Peyer's patch (tissue), 4 donors: ENCODE measurements around the gene BTAF1.

Experiments used
- CTCF ChIP-seq, 6 experiments: fragments of 450-650 bp in 4 of 6; fragments of 200-600 bp in 2 of 6; sonication (generic) in 1 of 6; IDR thresholded peaks; one replicate each; pipeline ENCODE4 v1.5.1; 2017 to 2019; ENCODE audit warnings: antibody characterized with exemption in 6 of 6, mild to moderate bottlenecking in 3 of 6, moderate library complexity in 1 of 6
- POLR2A ChIP-seq, 2 donors: fragments of 450-650 bp; IDR thresholded peaks; one replicate each; pipeline ENCODE4 v1.5.1; 2017; ENCODE audit warnings: antibody characterized with exemption in 2 of 2, mild to moderate bottlenecking in 2 of 2, moderate library complexity in 2 of 2

- TF ChIP-seq CTCF (IDR thresholded peaks at IDR 0.05) (no peak), POLR2A (IDR thresholded peaks at IDR 0.05) (no peak)
Measured at GRCh38 chr10:91939653-91940052, 16.1 kb downstream of the BTAF1 start.
